GM12874 (cell line): ENCODE data around the gene SERPINA6.

ENCODE experiments used
- CTCF ChIP-seq: IDR thresholded peaks from 2 replicates; pipeline ENCODE4 v1.5.1; 2011; ENCODE audit warnings: low read depth, mild to moderate bottlenecking, control low read depth, low read length, moderate library complexity; ENCODE audit not compliant: insufficient read depth

The SERPINA6 gene

GRCh38 chr14:94346841-94347240, 23.7 kb upstream of the SERPINA6 start:
- TF ChIP-seq CTCF = no peak

GRCh38 chr14:94345344-94346064, 22.4 kb upstream of the SERPINA6 start:
- no peak for TF ChIP-seq CTCF

GRCh38 chr14:94344389-94344788, 21.3 kb upstream of the SERPINA6 start:
- no peak for TF ChIP-seq CTCF

GRCh38 chr14:94343238-94344005, 20.3 kb upstream of the SERPINA6 start:
- no peak for TF ChIP-seq CTCF

- no peak for TF ChIP-seq CTCF
These were observed 19.3 kb upstream of the SERPINA6 start for GRCh38 chr14:94342334-94342934.

GRCh38 chr14:94341656-94342333, 18.7 kb upstream of the SERPINA6 start:
- TF ChIP-seq CTCF = no peak

GRCh38 chr14:94340533-94340932, 17.4 kb upstream of the SERPINA6 start:
- no peak for TF ChIP-seq CTCF
